ENCODE data around the gene STAB1.

STAB1 gene

GRCh38 chr3:52494886-52495495 lies at the start of gene STAB1:
Gene STAB1 (plus strand): TSS chr3:52495338. CDS start chr3:52495414, 76 bp downstream.
- no peak within 1 kb of the TSS for H3K4me3 ChIP-seq (ENCODE audit: low read depth, low read length)

- H3K4me3 ChIP-seq (ENCODE audit: low read depth, low read length), result no peak overlapping the region
These were observed 49.1 kb upstream of the STAB1 start for GRCh38 chr3:52446042-52446441.

- no peak overlapping the region for H3K4me3 ChIP-seq (ENCODE audit: low read depth, low read length)
These were observed 48.3 kb upstream of the STAB1 start for GRCh38 chr3:52446631-52447511.

GRCh38 chr3:52447512-52448355 lies 47.4 kb upstream of the STAB1 start:
- H3K4me3 ChIP-seq (ENCODE audit: low read depth, low read length), result no peak overlapping the region

GRCh38 chr3:52450489-52451236 lies 44.5 kb upstream of the STAB1 start:
- no peak overlapping the region for H3K4me3 ChIP-seq (ENCODE audit: low read depth, low read length)

- no peak overlapping the region for H3K4me3 ChIP-seq (ENCODE audit: low read depth, low read length)
These were observed 43.7 kb upstream of the STAB1 start for GRCh38 chr3:52451237-52452083.

- no peak overlapping the region for H3K4me3 ChIP-seq (ENCODE audit: low read depth, low read length)
These were observed 43.0 kb upstream of the STAB1 start for GRCh38 chr3:52452126-52452525.

- H3K4me3 ChIP-seq (ENCODE audit: low read depth, low read length), result no peak overlapping the region
These were observed 42.4 kb upstream of the STAB1 start for GRCh38 chr3:52452570-52453221.

GRCh38 chr3:52453496-52454249 lies 41.5 kb upstream of the STAB1 start, which contains the start of gene TNNC1:
Gene TNNC1 (minus strand): TSS chr3:52454041. CDS start chr3:52454015, 26 bp downstream.
- H3K4me3 ChIP-seq (ENCODE audit: low read depth, low read length), result no peak within 1 kb of the TSS

- no peak overlapping the region for H3K4me3 ChIP-seq (ENCODE audit: low read depth, low read length)
These were observed 40.7 kb upstream of the STAB1 start for GRCh38 chr3:52454250-52454937.

GRCh38 chr3:52454938-52455282 lies 40.2 kb upstream of the STAB1 start:
- H3K4me3 ChIP-seq (ENCODE audit: low read depth, low read length), result peak overlapping the region; percentile 14

GRCh38 chr3:52455283-52456168 lies 39.6 kb upstream of the STAB1 start, which contains the start of gene NISCH:
Gene NISCH (plus strand): TSS chr3:52455604. CDS start chr3:52455642, 38 bp downstream.
- peak within 1 kb of the TSS; percentile 70 for H3K4me3 ChIP-seq (ENCODE audit: low read depth, low read length)

- peak overlapping the region; percentile 70 for H3K4me3 ChIP-seq (ENCODE audit: low read depth, low read length)
These were observed 38.9 kb upstream of the STAB1 start for GRCh38 chr3:52456169-52456799.

- peak overlapping the region; percentile 70 for H3K4me3 ChIP-seq (ENCODE audit: low read depth, low read length)
These were observed 38.3 kb upstream of the STAB1 start for GRCh38 chr3:52456800-52457183.

GRCh38 chr3:52458031-52458760 lies 36.9 kb upstream of the STAB1 start:
- H3K4me3 ChIP-seq (ENCODE audit: low read depth, low read length), result no peak overlapping the region
